A673 (cell line): ENCODE results near the gene BMPR1B.

Experiments used
- EZH2 ChIP-seq: fragments of 200-600 bp; sonication (generic); IDR thresholded peaks from 2 replicates; pipeline ENCODE4 v1.6.1; 2017; ENCODE audit warnings: borderline replicate concordance, low read depth, mild to moderate bottlenecking, mixed read lengths, antibody characterized with exemption, low read length; ENCODE audit not compliant: poor library complexity, severe bottlenecking
- TF ChIP-seq, protein P1 (sequence below): fragments of 300-800, 200-600 bp; sonication (generic); conservative IDR thresholded peaks from 2 replicates; pipeline ENCODE4 v1.5.1; 2017; ENCODE audit warnings: low read depth, mild to moderate bottlenecking, antibody characterized with exemption, low read length, moderate library complexity, mixed read lengths

DNA sequence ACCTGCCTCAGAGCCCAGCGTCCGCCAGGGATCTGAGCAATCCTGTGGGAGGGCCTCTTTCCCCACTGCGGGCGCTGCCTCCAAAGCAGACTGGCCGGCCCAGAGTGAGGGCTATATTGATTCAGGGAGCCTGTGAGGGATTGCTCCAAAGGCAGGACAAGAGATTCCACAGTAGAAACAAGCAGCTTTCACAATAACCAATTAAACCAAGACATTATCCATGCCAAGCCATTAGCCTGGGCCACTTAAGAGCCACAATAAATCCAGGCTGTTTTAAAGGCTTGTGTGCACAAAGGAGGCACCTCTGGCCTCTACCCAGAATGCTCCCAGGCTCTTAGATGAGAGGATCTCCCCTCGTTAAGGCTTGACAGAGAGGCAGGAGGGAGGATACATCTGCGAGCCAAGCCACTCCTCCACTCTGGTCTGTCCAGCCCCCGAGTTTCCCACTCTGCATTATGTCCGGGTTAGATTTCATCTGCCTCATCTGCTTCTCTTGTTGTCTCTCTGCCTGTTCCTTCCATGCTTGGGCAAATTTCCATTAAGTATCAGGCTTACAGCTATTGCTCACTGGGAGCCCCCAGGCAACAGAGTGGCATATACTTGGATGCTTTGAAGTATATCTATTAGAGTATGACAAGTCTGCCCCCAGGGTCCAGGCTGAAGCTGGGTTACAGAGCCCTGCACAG, 433.1 kb downstream of the BMPR1B start:
- TF ChIP-seq EZH2: no peak
- TF ChIP-seq, protein P1, sequence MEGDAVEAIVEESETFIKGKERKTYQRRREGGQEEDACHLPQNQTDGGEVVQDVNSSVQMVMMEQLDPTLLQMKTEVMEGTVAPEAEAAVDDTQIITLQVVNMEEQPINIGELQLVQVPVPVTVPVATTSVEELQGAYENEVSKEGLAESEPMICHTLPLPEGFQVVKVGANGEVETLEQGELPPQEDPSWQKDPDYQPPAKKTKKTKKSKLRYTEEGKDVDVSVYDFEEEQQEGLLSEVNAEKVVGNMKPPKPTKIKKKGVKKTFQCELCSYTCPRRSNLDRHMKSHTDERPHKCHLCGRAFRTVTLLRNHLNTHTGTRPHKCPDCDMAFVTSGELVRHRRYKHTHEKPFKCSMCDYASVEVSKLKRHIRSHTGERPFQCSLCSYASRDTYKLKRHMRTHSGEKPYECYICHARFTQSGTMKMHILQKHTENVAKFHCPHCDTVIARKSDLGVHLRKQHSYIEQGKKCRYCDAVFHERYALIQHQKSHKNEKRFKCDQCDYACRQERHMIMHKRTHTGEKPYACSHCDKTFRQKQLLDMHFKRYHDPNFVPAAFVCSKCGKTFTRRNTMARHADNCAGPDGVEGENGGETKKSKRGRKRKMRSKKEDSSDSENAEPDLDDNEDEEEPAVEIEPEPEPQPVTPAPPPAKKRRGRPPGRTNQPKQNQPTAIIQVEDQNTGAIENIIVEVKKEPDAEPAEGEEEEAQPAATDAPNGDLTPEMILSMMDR: no peak
